ENCODE measurements around the gene CASP1.

GRCh38 chr11:105046898-105047579 lies 12.1 kb upstream of the CASP1 start:
- no peak for TF ChIP-seq CTCF (IDR thresholded peaks at IDR 0.05 in 8 of 11, conservative IDR thresholded peaks at IDR 0.05 in 3 of 11)
- TF ChIP-seq POLR2A (IDR thresholded peaks at IDR 0.05) = no peak
- TF ChIP-seq POLR2AphosphoS5 (IDR thresholded peaks at IDR 0.05) = no peak

Data from spleen (tissue), 7 donors.